ENCODE results near the gene RGS12.

DNA sequence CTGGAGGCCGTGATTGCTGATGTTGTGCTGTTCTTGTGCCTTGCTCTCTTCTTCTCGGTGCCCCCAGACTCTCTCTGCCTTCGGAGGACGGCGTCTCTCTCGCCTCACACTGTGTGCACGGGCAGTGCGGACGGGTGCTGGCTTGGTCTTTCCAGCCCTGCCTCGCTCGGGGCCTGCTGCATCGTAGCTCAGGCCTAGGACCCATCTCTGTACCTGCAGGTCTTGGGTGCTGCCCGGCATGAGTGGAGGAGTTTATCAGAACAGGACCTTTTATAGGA is 18.2 kb downstream of the RGS12 start:
- TF ChIP-seq, protein P1, sequence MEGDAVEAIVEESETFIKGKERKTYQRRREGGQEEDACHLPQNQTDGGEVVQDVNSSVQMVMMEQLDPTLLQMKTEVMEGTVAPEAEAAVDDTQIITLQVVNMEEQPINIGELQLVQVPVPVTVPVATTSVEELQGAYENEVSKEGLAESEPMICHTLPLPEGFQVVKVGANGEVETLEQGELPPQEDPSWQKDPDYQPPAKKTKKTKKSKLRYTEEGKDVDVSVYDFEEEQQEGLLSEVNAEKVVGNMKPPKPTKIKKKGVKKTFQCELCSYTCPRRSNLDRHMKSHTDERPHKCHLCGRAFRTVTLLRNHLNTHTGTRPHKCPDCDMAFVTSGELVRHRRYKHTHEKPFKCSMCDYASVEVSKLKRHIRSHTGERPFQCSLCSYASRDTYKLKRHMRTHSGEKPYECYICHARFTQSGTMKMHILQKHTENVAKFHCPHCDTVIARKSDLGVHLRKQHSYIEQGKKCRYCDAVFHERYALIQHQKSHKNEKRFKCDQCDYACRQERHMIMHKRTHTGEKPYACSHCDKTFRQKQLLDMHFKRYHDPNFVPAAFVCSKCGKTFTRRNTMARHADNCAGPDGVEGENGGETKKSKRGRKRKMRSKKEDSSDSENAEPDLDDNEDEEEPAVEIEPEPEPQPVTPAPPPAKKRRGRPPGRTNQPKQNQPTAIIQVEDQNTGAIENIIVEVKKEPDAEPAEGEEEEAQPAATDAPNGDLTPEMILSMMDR (conservative IDR thresholded peaks at IDR 0.05; ENCODE audit: low read length), result no peak
- no peak for TF ChIP-seq EZH2phosphoT487 (IDR thresholded peaks at IDR 0.05; ENCODE audit: borderline replicate concordance, low read depth, low read length)
